CD14-positive monocyte (primary cell): ENCODE data around the gene KCNH1. TPM values are rescaled to one million over a fixed set of nuclear protein-coding genes. Genes with fewer than 3 reads are reported as not detected.

Experiments used
- DNase-seq, 3 donors: peaks; one replicate each; pipeline ENCODE4 v3.0.0-alpha.2; 2011 to 2022
- H2AFZ ChIP-seq: 2 replicates; pipeline ENCODE4 v1.6.0; 2012; ENCODE audit warnings: mild to moderate bottlenecking, low read depth, low read length, inconsistent platforms; ENCODE audit not compliant: insufficient read depth, poor library complexity, severe bottlenecking
- H3K27ac ChIP-seq, 2 donors: 1 replicate in 1 of 2; 2 replicates in 1 of 2; pipeline ENCODE4 v1.5.1; 2012 to 2013; ENCODE audit warnings: low read length in 2 of 2, control low read depth in 1 of 2, inconsistent platforms in 1 of 2, low read depth in 1 of 2, mild to moderate bottlenecking in 1 of 2
- H3K27me3 ChIP-seq, 2 donors: one replicate each; pipeline versions ENCODE4 v1.6.0 to v1.6.1; 2011 to 2013; ENCODE audit warnings: low read length in 2 of 2; ENCODE audit not compliant: control insufficient read depth in 2 of 2, insufficient read depth in 2 of 2
- H3K36me3 ChIP-seq, 2 donors: replicated peaks in 1 of 2; 1 replicate in 1 of 2; 2 replicates in 1 of 2; pipeline versions ENCODE4 v1.5.1 to v1.6.1; 2012 to 2013; ENCODE audit warnings: low read length in 2 of 2, control low read depth in 1 of 2, inconsistent platforms in 1 of 2, mild to moderate bottlenecking in 1 of 2; ENCODE audit not compliant: insufficient read depth in 2 of 2, control insufficient read depth in 1 of 2
- H3K4me1 ChIP-seq, 2 donors: 1 replicate in 1 of 2; 2 replicates in 1 of 2; pipeline versions ENCODE4 v1.5.1 to v1.6.1; 2012 to 2013; ENCODE audit warnings: low read length in 2 of 2, control low read depth in 1 of 2, inconsistent platforms in 1 of 2, mild to moderate bottlenecking in 1 of 2, moderate library complexity in 1 of 2; ENCODE audit not compliant: insufficient read depth in 2 of 2, control insufficient read depth in 1 of 2
- H3K4me2 ChIP-seq: replicated peaks from 2 replicates; pipeline ENCODE3; 2012; ENCODE audit warnings: low read length, moderate library complexity, mild to moderate bottlenecking; ENCODE audit not compliant: poor library complexity, severe bottlenecking; ENCODE audit errors: extremely low read depth
- H3K4me3 ChIP-seq, 3 experiments: fragments of 200-600 bp in 1 of 3; sonication (generic) in 1 of 3; replicated peaks in 1 of 3; 1 replicate in 2 of 3; 2 replicates in 1 of 3; pipeline ENCODE4 v1.5.1; 2011 to 2013; ENCODE audit warnings: low read length in 3 of 3, mild to moderate bottlenecking in 3 of 3, control low read depth in 2 of 3, low read depth in 2 of 3, inconsistent platforms in 1 of 3, moderate library complexity in 1 of 3
- H3K79me2 ChIP-seq: 2 replicates; pipeline ENCODE4 v1.6.0; 2012; ENCODE audit warnings: mild to moderate bottlenecking, control low read depth, inconsistent platforms, low read length, moderate library complexity; ENCODE audit not compliant: insufficient read depth
- H3K9ac ChIP-seq: 2 replicates; pipeline ENCODE4 v1.6.0; 2017; ENCODE audit warnings: low read length, mild to moderate bottlenecking; ENCODE audit not compliant: insufficient read depth, poor library complexity, severe bottlenecking
- H3K9me3 ChIP-seq, 2 donors: replicated peaks in 1 of 2; 1 replicate in 1 of 2; 2 replicates in 1 of 2; pipeline versions ENCODE4 v1.5.1 to v1.6.1; 2012 to 2013; ENCODE audit warnings: low read length in 2 of 2, control low read depth in 1 of 2; ENCODE audit not compliant: control insufficient read depth in 1 of 2, insufficient read depth in 1 of 2
- H4K20me1 ChIP-seq: 2 replicates; pipeline ENCODE4 v1.6.0; 2012; ENCODE audit warnings: mild to moderate bottlenecking, low read length, control low read depth, moderate library complexity; ENCODE audit not compliant: insufficient read depth
- H3K27ac Mint-ChIP-seq, 7 donors: one replicate each; pipeline ENCODE4 v1.8.0; 2020; ENCODE audit warnings: mild to moderate bottlenecking in 7 of 7, mixed read lengths in 7 of 7, moderate library complexity in 6 of 7, inconsistent platforms in 2 of 7
- H3K27me3 Mint-ChIP-seq, 3 donors: one replicate each; pipeline ENCODE4 v1.8.0; 2021 to 2022; ENCODE audit warnings: low read depth in 3 of 3, mild to moderate bottlenecking in 3 of 3, mixed read lengths in 3 of 3, moderate library complexity in 3 of 3, inconsistent platforms in 1 of 3
- H3K36me3 Mint-ChIP-seq, 2 donors: one replicate each; pipeline ENCODE4 v1.8.0; 2020; ENCODE audit warnings: mixed read lengths in 2 of 2, inconsistent platforms in 1 of 2, mild to moderate bottlenecking in 1 of 2
- H3K4me1 Mint-ChIP-seq: one replicate; pipeline ENCODE4 v1.8.0; 2020; ENCODE audit warnings: mild to moderate bottlenecking, mixed read lengths
- H3K4me3 Mint-ChIP-seq, 2 donors: one replicate each; pipeline ENCODE4 v1.8.0; 2020; ENCODE audit warnings: mild to moderate bottlenecking in 2 of 2, mixed read lengths in 2 of 2, moderate library complexity in 1 of 2
- H3K9me3 Mint-ChIP-seq, 7 donors: one replicate each; pipeline ENCODE4 v1.8.0; 2020 to 2022; ENCODE audit warnings: mixed read lengths in 7 of 7, mild to moderate bottlenecking in 6 of 7, moderate library complexity in 6 of 7, inconsistent platforms in 2 of 7
- WGBS: methylation state at CpG from one replicate; pipeline ENCODE4 v1.1.5; 2013; ENCODE audit warnings: missing lambda C conversion rate; ENCODE audit not compliant: insufficient coverage; 5-methylcytosine and 5-hydroxymethylcytosine counted together
- intact Hi-C, 2 donors: fragments of 100-400 bp; cut with micrococcal nuclease; formaldehyde crosslinking; loops; one replicate each; pipeline versions ENCODE4 v1.15.0 to v1.15.1; 2023
- polyA plus RNA-seq, 3 donors: library from polyadenylated mRNA; depleted of rRNA in 1 of 3; unstranded in 2 of 3; stranded (reverse) in 1 of 3; fragments of 300-500 nt in 2 of 3; fragments of >200 nt in 1 of 3; fragmentation: Illumina TruSeq in 2 of 3; gene quantifications; 1 replicate in 2 of 3; 2 replicates in 1 of 3; pipeline ENCODE4 v1.2.3, GENCODE V29; 2012 to 2021
- TF ChIP-seq, protein P1 (sequence below): fragments of 200-600 bp; IDR thresholded peaks from one replicate; pipeline ENCODE4 v1.8.0; 2022; ENCODE audit warnings: antibody characterized with exemption, mild to moderate bottlenecking

KCNH1 gene
- polyA plus RNA-seq, 3 donors = not detected

DNA sequence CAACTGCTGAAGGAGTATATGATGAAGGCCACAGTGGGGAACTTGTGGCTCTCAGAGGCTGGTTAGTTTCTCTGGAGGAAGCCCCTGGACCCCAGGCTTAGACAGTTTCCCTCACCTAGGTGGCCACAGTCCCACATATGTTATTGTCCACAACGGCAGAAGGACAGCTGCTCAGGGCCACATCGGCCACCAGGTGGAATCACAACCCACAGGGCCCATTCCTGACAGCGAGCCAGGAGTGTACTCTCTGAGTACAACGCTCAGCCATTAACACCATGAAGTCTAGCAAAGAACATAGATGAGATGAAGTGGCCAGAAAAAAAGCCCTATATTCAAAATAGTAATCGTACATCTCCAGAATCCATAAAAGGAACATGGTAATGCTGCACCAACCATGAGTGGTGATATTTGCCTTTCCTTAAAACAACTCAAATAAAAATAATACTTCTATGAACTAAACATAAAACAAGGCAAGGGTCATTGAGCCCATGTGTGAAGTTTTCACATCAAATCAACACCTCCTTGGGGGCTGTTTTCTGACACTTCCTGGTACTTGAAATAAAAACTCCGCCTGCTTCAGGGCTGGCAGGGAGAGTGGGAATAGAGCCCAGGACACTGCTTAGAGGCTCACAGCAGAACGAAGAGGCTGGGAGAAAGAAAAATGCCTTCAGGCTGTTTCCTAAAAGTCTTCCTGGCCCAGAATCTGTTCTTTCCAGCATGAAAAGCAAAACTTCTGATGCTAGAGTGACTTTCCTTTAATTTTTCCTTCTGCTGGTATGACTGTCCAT is 421.9 kb downstream of the KCNH1 start:
- intact Hi-C loops = no loop called here
- no peaks in the 10 kb centered on the region for H3K79me2 ChIP-seq
- no peak overlapping the region for H2AFZ ChIP-seq
- H3K36me3 ChIP-seq = no peaks in the 10 kb centered on the region
- DNase-seq = no peak
- H3K27ac Mint-ChIP-seq = no peak overlapping the region
- no peak overlapping the region for H3K27ac ChIP-seq
- H3K4me3 ChIP-seq = no peak overlapping the region
- H3K4me1 ChIP-seq = no peaks in the 10 kb centered on the region
- H3K9me3 ChIP-seq = no peaks in the 10 kb centered on the region
- peaks cover 0 to 6% (median 2%) of the 10 kb centered on the region in 7 donors for H3K9me3 Mint-ChIP-seq
- no peak overlapping the region for H3K9ac ChIP-seq
- no peaks in the 10 kb centered on the region for H4K20me1 ChIP-seq
- 92% methylated on average over 4 of the region's 7 CpGs for WGBS
- no peaks in the 10 kb centered on the region for H3K4me1 Mint-ChIP-seq
- H3K4me2 ChIP-seq = no peak overlapping the region
- H3K36me3 Mint-ChIP-seq = no peaks in the 10 kb centered on the region
- H3K27me3 ChIP-seq = no peaks in the 10 kb centered on the region
- peaks cover 0 to 2% (median 1%) of the 10 kb centered on the region in 3 donors for H3K27me3 Mint-ChIP-seq
- H3K4me3 Mint-ChIP-seq = no peak overlapping the region
- TF ChIP-seq, protein P1, sequence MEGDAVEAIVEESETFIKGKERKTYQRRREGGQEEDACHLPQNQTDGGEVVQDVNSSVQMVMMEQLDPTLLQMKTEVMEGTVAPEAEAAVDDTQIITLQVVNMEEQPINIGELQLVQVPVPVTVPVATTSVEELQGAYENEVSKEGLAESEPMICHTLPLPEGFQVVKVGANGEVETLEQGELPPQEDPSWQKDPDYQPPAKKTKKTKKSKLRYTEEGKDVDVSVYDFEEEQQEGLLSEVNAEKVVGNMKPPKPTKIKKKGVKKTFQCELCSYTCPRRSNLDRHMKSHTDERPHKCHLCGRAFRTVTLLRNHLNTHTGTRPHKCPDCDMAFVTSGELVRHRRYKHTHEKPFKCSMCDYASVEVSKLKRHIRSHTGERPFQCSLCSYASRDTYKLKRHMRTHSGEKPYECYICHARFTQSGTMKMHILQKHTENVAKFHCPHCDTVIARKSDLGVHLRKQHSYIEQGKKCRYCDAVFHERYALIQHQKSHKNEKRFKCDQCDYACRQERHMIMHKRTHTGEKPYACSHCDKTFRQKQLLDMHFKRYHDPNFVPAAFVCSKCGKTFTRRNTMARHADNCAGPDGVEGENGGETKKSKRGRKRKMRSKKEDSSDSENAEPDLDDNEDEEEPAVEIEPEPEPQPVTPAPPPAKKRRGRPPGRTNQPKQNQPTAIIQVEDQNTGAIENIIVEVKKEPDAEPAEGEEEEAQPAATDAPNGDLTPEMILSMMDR = no peak

- no peak overlapping the region for H3K4me3 Mint-ChIP-seq
- no CpG with 5 or more reads among the region's 2 CpGs for WGBS
- no peak overlapping the region for H3K27ac ChIP-seq
- no peak overlapping the region for H2AFZ ChIP-seq
- H4K20me1 ChIP-seq = no peaks in the 10 kb centered on the region
- H3K36me3 Mint-ChIP-seq = no peaks in the 10 kb centered on the region
- H3K36me3 ChIP-seq = no peaks in the 10 kb centered on the region
- H3K9ac ChIP-seq = no peak overlapping the region
- TF ChIP-seq, protein P1 = no peak
- no peak overlapping the region for H3K4me2 ChIP-seq
- DNase-seq = no peak
- H3K4me3 ChIP-seq = no peak overlapping the region
- no peaks in the 10 kb centered on the region for H3K27me3 ChIP-seq
- no peaks in the 10 kb centered on the region for H3K4me1 Mint-ChIP-seq
- no peaks in the 10 kb centered on the region for H3K4me1 ChIP-seq
- H3K27me3 Mint-ChIP-seq = peaks cover 0 to 2% (median 1%) of the 10 kb centered on the region in 3 donors
- no peak overlapping the region for H3K27ac Mint-ChIP-seq
- intact Hi-C loops = no loop called here
- no peaks in the 10 kb centered on the region for H3K79me2 ChIP-seq
- no peaks in the 10 kb centered on the region for H3K9me3 ChIP-seq
- H3K9me3 Mint-ChIP-seq = peaks cover 0 to 4% (median under 1%) of the 10 kb centered on the region in 7 donors
These were observed 424.2 kb downstream of the KCNH1 start for GRCh38 chr1:210709701-210710100.
